A673 (cell line): Measurements from ENCODE around the gene DLX2. TPM values are rescaled to one million over a fixed set of nuclear protein-coding genes. Genes with fewer than 3 reads are reported as not detected.

Source experiments
- BruUV-seq: library from RNA; stranded (reverse); fragments of 400-500 nt; replicated peaks from 2 replicates; lab custom pipeline; 2021; lab: Mats Ljungman, UMichigan
- CTCF ChIA-PET: fragments of 300-600 bp; sonication (Branson Sonifier 250); formaldehyde crosslinking; loops from one replicate; lab custom pipeline; 2022; ENCODE audit warnings: antibody characterized with exemption; lab: Charles Lee
- POLR2A ChIA-PET: fragments of 300-600 bp; sonication (Branson Sonifier 250); formaldehyde crosslinking; loops from one replicate; lab custom pipeline; 2022; ENCODE audit warnings: antibody characterized with exemption; ENCODE audit not compliant: low non-redundant PET; lab: Charles Lee
- DNase-seq: peaks from one replicate; pipeline ENCODE4 v3.0.0-alpha.2; 2015; ENCODE audit warnings: low spot score
- H3K27ac ChIP-seq: fragments of 200-600 bp; sonication (generic); 2 replicates; pipeline ENCODE4 v1.5.1; 2016; ENCODE audit warnings: mixed run types, low read depth, mild to moderate bottlenecking, mixed read lengths, antibody characterized with exemption, low read length; ENCODE audit not compliant: poor library complexity, severe bottlenecking
- H3K27me3 ChIP-seq: fragments of 200-600 bp; sonication (generic); replicated peaks from 2 replicates; pipeline ENCODE4 v1.6.1; 2017; ENCODE audit warnings: mixed run types, low read depth, mild to moderate bottlenecking, mixed read lengths, antibody characterized with exemption, low read length; ENCODE audit not compliant: insufficient read depth, poor library complexity
- H3K36me3 ChIP-seq: fragments of 200-600 bp; sonication (generic); 2 replicates; pipeline ENCODE4 v1.6.1; 2016; ENCODE audit warnings: mixed run types, mild to moderate bottlenecking, mixed read lengths, antibody characterized with exemption, low read length; ENCODE audit not compliant: insufficient read depth, poor library complexity, severe bottlenecking
- H3K4me1 ChIP-seq: fragments of 200-600 bp; sonication (generic); 2 replicates; pipeline ENCODE4 v1.6.1; 2017; ENCODE audit warnings: mixed run types, mild to moderate bottlenecking, mixed read lengths, antibody characterized with exemption, low read length; ENCODE audit not compliant: insufficient read depth, poor library complexity, severe bottlenecking
- H3K4me3 ChIP-seq: fragments of 200-600 bp; sonication (generic); 2 replicates; pipeline ENCODE4 v1.5.1; 2016; ENCODE audit warnings: low read depth, mixed run types, mild to moderate bottlenecking, mixed read lengths, low read length; ENCODE audit not compliant: poor library complexity, severe bottlenecking
- H3K9me3 ChIP-seq: fragments of 200-600 bp; sonication (generic); 2 replicates; pipeline ENCODE4 v1.6.1; 2016; ENCODE audit warnings: mixed run types, low read depth, mild to moderate bottlenecking, mixed read lengths, antibody characterized with exemption, low read length; ENCODE audit not compliant: poor library complexity, severe bottlenecking
- CTCF ChIP-seq: fragments of 300-800, 200-600 bp; sonication (generic); conservative IDR thresholded peaks from 2 replicates; pipeline ENCODE4 v1.5.1; 2017; ENCODE audit warnings: low read depth, mild to moderate bottlenecking, antibody characterized with exemption, low read length, moderate library complexity, mixed read lengths
- EZH2 ChIP-seq: fragments of 200-600 bp; sonication (generic); IDR thresholded peaks from 2 replicates; pipeline ENCODE4 v1.6.1; 2017; ENCODE audit warnings: borderline replicate concordance, low read depth, mild to moderate bottlenecking, mixed read lengths, antibody characterized with exemption, low read length; ENCODE audit not compliant: poor library complexity, severe bottlenecking
- intact Hi-C: fragments of 100-400 bp; cut with micrococcal nuclease; formaldehyde crosslinking; loops from one replicate; pipeline ENCODE4 v1.10.0; 2022; ENCODE audit not compliant: unreplicated experiment
- total RNA-seq: library from RNA; stranded (reverse); gene quantifications from 2 replicates; pipeline ENCODE4 v1.2.3, GENCODE V29; 2021

DLX2 gene
- total RNA-seq, 1 experiment from 2014 or later: 20.4 TPM

- no peaks in the 10 kb centered on the region for H3K36me3 ChIP-seq
- CTCF ChIA-PET: no interaction called here
- TF ChIP-seq EZH2 (no peak), CTCF (no peak)
- no TSS peak for BruUV-seq
- no peaks in the 10 kb centered on the region for H3K9me3 ChIP-seq
- no peak overlapping the region for H3K27ac ChIP-seq
- no peak overlapping the region for H3K4me3 ChIP-seq
- DNase-seq: no peak
- POLR2A ChIA-PET: no interaction called here
- intact Hi-C loops: loop anchor here (10.0 kb wide), 1 partner anchor 1135 kb away; no protein-coding TSS in a partner anchor
- H3K27me3 ChIP-seq: no peaks in the 10 kb centered on the region
- H3K4me1 ChIP-seq: peaks cover 10% of the 10 kb centered on the region
Observed at GRCh38 chr2:172109988-172110811, 7.5 kb upstream of the DLX2 start.

- no peak for TF ChIP-seq CTCF
- Histone ChIP-seq H3K9me3 (no peaks in the 10 kb centered on the region), H3K4me3 (no peak overlapping the region), H3K27ac (no peak overlapping the region), H3K27me3 (no peaks in the 10 kb centered on the region), H3K4me1 (peaks cover 10% of the 10 kb centered on the region), H3K36me3 (no peaks in the 10 kb centered on the region)
- no TSS peak for BruUV-seq
- no peak for DNase-seq
- ChIA-PET POLR2A (no interaction called here), CTCF (interaction anchor here (0.6 kb wide), 1 partner anchor 290 kb away, joined by 3 read pairs; no protein-coding TSS in a partner anchor)
- intact Hi-C loops: loop anchor here (10.0 kb wide), 1 partner anchor 1135 kb away; no protein-coding TSS in a partner anchor
Observed at GRCh38 chr2:172109256-172109987, 6.7 kb upstream of the DLX2 start.

- Histone ChIP-seq H3K4me1 (peaks cover 15% of the 10 kb centered on the region), H3K27me3 (no peaks in the 10 kb centered on the region), H3K9me3 (no peaks in the 10 kb centered on the region), H3K36me3 (no peaks in the 10 kb centered on the region), H3K27ac (no peak overlapping the region), H3K4me3 (no peak overlapping the region)
- CTCF ChIA-PET: interaction anchor here (0.6 kb wide), 1 partner anchor 289 kb away, joined by 3 read pairs; no protein-coding TSS in a partner anchor
- intact Hi-C loops: loop anchor here (10.0 kb wide), 1 partner anchor 1134 kb away; no protein-coding TSS in a partner anchor
- DNase-seq: no peak
- POLR2A ChIA-PET: no interaction called here
- BruUV-seq: no TSS peak
- TF ChIP-seq CTCF (no peak), EZH2 (no peak)
Observed at GRCh38 chr2:172108587-172108930, 5.9 kb upstream of the DLX2 start.
